Loucy (cell line): ENCODE measurements around the gene C3orf38.

Experiments
- EZH2phosphoT487 ChIP-seq: fragments of 200-600 bp; IDR thresholded peaks from 2 replicates; pipeline ENCODE4 v1.6.1; 2018; ENCODE audit warnings: antibody characterized with exemption, mild to moderate bottlenecking, moderate library complexity, borderline replicate concordance
- TF ChIP-seq, protein P1 (sequence below): fragments of 200-600 bp; sonication (generic); conservative IDR thresholded peaks from 2 replicates; pipeline ENCODE4 v1.5.1; 2014; ENCODE audit warnings: mild to moderate bottlenecking, antibody characterized with exemption, low read length

GRCh38 chr3:88148651-88149050, 1.1 kb upstream of the C3orf38 start:
- TF ChIP-seq, protein P1, sequence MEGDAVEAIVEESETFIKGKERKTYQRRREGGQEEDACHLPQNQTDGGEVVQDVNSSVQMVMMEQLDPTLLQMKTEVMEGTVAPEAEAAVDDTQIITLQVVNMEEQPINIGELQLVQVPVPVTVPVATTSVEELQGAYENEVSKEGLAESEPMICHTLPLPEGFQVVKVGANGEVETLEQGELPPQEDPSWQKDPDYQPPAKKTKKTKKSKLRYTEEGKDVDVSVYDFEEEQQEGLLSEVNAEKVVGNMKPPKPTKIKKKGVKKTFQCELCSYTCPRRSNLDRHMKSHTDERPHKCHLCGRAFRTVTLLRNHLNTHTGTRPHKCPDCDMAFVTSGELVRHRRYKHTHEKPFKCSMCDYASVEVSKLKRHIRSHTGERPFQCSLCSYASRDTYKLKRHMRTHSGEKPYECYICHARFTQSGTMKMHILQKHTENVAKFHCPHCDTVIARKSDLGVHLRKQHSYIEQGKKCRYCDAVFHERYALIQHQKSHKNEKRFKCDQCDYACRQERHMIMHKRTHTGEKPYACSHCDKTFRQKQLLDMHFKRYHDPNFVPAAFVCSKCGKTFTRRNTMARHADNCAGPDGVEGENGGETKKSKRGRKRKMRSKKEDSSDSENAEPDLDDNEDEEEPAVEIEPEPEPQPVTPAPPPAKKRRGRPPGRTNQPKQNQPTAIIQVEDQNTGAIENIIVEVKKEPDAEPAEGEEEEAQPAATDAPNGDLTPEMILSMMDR: no peak
- no peak for TF ChIP-seq EZH2phosphoT487
